RWPE1 (cell line): Measurements from ENCODE around the gene MYO1E.

ENCODE experiments used
- CTCF ChIA-PET: fragments of 350-600 bp; sonication (Branson Sonifier 250); formaldehyde crosslinking; extraction: SDS; loops from one replicate; lab custom pipeline; 2021; lab: Yijun Ruan, JAX
- POLR2A ChIA-PET: fragments of 400-600 bp; formaldehyde crosslinking; extraction: SDS; loops from one replicate; lab custom pipeline; 2020; ENCODE audit warnings: antibody characterized with exemption; ENCODE audit not compliant: low non-redundant PET; lab: Yijun Ruan, JAX
- DNase-seq: peaks from one replicate; pipeline ENCODE4 v3.0.0; 2012; ENCODE audit warnings: low spot score
- H3K27ac ChIP-seq: fragments of 450-650 bp; 2 replicates; pipeline ENCODE4 v1.5.1; 2017
- TF ChIP-seq, protein P1 (sequence below): fragments of 450-650 bp; conservative IDR thresholded peaks from 2 replicates; pipeline ENCODE4 v1.5.1; 2017; ENCODE audit warnings: low read depth, mild to moderate bottlenecking

Gene MYO1E

DNA sequence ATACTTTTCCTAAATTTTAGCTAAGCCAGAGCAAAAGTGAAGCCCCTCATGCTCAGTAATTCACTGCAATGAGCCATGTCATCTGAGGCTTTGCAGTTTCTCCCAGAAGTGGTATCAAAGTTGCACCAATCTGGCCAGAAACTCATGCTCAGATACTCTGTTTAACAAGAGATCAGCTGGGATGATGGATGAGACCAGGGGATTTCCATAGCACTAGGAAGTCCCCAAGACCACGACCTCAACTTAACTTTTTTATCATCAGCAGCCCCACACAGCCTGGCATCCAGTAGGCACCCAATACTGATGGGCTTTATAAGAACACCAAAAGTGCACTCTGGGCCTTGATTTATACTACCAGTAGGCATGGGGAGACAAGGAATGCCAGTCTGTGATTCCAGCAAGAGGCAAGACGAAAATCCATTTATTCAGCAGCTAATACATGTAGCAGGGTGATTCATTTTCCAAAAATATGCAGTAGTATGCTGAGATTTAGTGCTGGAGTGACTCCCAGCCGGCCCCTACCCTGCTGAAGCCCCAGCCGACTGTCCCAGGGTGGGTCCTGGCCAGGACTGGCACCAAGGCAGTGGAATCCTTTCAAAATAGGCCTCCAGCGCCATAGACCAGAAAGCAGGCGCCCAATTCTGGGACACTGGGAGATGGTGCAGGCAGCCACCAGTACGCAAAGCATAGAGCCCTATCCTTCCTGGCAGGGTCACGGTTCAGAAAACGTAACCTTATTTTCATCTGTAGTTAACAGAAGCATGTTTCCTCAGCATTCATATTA, 166.6 kb downstream of the MYO1E start:
- DNase-seq: no peak
- no peak overlapping the region for H3K27ac ChIP-seq
- POLR2A ChIA-PET: no interaction called here
- TF ChIP-seq, protein P1, sequence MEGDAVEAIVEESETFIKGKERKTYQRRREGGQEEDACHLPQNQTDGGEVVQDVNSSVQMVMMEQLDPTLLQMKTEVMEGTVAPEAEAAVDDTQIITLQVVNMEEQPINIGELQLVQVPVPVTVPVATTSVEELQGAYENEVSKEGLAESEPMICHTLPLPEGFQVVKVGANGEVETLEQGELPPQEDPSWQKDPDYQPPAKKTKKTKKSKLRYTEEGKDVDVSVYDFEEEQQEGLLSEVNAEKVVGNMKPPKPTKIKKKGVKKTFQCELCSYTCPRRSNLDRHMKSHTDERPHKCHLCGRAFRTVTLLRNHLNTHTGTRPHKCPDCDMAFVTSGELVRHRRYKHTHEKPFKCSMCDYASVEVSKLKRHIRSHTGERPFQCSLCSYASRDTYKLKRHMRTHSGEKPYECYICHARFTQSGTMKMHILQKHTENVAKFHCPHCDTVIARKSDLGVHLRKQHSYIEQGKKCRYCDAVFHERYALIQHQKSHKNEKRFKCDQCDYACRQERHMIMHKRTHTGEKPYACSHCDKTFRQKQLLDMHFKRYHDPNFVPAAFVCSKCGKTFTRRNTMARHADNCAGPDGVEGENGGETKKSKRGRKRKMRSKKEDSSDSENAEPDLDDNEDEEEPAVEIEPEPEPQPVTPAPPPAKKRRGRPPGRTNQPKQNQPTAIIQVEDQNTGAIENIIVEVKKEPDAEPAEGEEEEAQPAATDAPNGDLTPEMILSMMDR: no peak
- CTCF ChIA-PET: no interaction called here

DNA sequence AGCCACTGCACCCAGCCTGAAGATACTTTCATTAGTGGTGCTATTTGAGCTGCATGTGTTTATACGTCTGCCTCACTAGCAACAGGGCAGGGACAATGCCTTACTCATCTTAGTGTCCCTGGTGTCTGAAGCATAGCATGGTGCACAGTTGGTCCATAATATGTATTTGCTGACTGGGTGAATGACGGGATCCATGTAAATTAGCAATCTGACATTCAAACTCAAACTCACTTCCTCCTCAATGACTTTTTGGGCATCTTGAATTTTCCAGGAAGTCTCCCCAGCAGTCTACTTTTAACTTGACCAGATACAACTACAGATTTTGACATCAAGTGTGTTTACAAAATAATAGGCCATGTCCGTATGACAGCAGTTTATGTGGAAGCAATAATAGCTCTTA, 169.0 kb downstream of the MYO1E start:
- H3K27ac ChIP-seq: no peak overlapping the region
- TF ChIP-seq, protein P1: no peak
- CTCF ChIA-PET: interaction anchor here (0.6 to 0.7 kb wide), 2 partner anchors 36 to 247 kb away, joined by 3 to 4 read pairs; no protein-coding TSS in a partner anchor
- no peak for DNase-seq
- POLR2A ChIA-PET: no interaction called here

DNA sequence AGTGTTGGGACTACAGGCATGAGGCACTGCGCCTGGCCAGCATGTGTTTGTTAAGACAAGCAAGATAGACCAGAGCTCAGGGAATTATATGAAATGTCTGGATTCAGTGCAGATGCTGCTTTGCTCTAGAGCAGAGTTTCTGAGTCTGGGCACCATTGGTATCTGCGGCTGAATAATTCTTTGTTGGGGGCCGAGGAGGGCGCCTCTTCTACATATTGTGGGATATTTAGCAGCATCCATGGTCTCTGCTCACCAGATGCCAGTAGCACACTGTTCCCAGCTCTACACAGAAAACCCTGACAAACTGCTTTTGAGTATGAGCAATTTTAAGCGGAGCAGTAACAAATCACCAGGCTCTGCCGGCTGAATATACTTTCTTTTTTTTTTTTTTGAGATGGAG, 169.7 kb downstream of the MYO1E start:
- ChIA-PET CTCF (interaction anchor here (0.5 kb wide), 1 partner anchor 151 kb away, joined by 4 read pairs; no protein-coding TSS in a partner anchor), POLR2A (no interaction called here)
- TF ChIP-seq, protein P1: no peak

DNA sequence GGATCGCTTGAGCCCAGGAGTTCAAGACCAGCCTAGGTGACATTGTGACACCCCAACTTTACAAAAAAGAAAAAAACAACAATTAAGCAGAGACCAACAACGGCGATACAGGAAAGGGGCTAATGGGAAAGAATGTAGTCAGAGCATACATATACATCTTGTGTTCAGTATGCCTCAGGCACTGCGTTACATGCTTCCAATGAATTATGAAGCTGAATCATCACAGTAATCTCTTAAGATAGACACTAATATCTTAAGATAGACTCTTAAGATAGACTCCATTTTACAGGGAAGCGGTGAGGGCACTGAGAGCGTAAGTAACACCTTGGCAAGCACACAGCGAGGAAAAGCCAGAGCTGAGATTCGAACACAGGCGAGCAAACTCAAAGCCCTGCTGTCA, 172.1 kb downstream of the MYO1E start:
- ChIA-PET CTCF (no interaction called here), POLR2A (no interaction called here)

More for the DNA sequence above, 169.7 kb downstream of the MYO1E start:
- DNase-seq: no peak
- H3K27ac ChIP-seq: no peak overlapping the region

DNA sequence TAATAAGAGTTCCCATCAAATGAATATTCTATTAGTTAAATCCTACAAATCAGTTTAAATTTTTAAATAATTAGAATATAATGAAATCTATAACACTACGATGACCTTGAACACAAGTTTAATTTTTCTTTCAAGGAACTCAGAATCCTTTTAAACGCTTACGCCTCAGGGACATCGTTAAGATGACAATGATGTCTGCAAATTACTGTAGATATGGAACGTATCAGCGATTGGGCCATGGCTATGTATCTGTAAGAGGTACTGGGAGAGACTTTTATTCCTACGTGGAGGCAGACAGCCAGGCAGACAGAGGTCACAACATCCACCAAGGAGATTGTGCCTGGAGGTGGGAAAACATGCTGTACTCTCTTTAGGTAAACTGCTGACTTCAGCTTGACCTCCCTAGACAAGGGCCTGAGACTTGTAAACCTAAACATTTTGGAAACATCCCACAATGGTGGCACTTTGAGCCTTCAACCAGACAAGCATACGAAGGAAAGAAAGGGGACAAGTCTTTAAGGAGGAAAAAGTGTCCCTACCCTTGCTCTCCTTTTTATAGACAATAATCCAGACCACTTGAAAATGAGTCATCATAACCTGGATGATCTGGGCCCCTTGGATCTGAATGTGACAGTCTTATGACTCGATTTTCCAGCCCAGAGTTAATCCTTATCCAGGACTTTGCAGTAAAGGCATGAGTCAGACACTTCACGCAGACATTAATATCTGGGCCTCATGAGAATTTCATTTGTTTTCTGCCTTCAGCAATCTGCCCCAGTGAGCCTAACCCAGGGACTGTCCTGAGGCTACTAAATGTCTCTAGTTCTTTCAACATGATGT, 172.8 kb downstream of the MYO1E start:
- peak; percentile 40 for DNase-seq
- TF ChIP-seq, protein P1: no peak
- ChIA-PET POLR2A (no interaction called here), CTCF (no interaction called here)
- H3K27ac ChIP-seq: peak overlapping the region; percentile 56

More for the DNA sequence above, 172.1 kb downstream of the MYO1E start:
- TF ChIP-seq, protein P1: no peak
- peak; percentile 22 for DNase-seq
- peak overlapping the region; percentile 56 for H3K27ac ChIP-seq

DNA sequence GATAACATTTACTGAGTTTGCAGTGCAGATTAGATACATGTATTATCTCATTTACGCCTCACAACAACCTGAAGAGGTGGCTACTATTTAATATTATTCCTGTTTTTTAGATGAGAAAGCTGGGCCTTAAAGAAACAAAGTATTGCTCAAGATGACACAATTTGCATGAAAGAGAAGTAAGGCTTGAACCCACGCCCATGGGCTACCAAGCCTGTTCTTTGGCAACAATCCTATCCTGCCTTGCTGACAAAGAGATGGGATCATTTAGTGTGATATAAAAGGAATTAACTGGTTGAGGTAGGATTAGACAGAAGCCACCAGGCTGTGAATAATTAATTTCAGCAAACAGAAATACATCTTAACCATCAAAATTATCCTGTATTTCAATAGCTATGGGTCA, 175.2 kb downstream of the MYO1E start:
- TF ChIP-seq, protein P1: no peak
- POLR2A ChIA-PET: no interaction called here
- CTCF ChIA-PET: interaction anchor here (0.6 kb wide), 1 partner anchor 163 kb away, joined by 3 read pairs; no protein-coding TSS in a partner anchor
- no peak for DNase-seq
- H3K27ac ChIP-seq: no peak overlapping the region
